ENCODE results near the gene BRSK2.
"Not testable (repeated sequence)": the region's sequence is repeated elsewhere in the genome, so short reads cannot be mapped to it uniquely, and the experiment has no call there.

Gene BRSK2

DNA sequence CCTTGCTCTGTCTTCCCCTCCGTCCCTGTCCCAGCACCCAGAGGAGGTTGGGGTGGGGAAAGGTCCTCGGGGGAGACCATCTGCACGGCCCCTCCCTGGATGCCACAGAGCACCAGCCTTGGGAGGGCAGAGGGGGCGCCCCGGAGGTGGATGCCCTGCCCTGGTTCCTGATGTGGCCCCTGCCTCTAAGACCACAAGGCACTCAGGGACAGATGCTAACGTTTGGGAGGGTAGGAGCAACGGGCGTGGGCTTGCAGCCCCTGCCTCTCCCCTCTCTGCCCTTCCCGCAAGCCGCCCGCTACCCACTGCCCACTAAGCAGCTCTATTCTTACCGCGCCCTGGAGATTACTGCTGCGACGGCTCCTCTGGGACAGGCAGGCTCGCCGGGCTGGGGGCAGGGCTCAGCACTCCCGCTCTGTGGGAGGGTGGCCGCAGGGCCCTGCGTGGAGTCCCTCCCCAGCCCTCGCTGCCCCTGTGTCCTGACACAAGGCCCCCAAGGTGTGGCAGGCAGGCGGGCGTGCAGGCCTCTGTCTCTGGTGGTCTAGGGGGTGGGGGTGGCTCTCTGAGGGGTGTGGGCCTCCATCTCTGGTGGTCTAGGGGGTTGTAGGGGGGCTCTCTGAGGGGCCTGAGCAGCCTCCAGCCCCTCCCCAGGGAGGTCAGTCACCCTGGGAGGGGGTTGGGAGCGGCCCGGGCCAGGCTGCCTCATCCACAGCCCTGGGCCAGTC lies 14.9 kb downstream of the BRSK2 start:
- H3K36me3 Mint-ChIP-seq, result no peaks in the 10 kb centered on the region
- H3K9me3 Mint-ChIP-seq, result no peaks in the 10 kb centered on the region
- H3K27ac Mint-ChIP-seq, result no peak overlapping the region
- peaks cover 54% of the 10 kb centered on the region for H3K27me3 Mint-ChIP-seq
- no peaks in the 10 kb centered on the region for H3K4me1 Mint-ChIP-seq
- no peak for ATAC-seq
- H3K4me3 Mint-ChIP-seq, result no peak overlapping the region

DNA sequence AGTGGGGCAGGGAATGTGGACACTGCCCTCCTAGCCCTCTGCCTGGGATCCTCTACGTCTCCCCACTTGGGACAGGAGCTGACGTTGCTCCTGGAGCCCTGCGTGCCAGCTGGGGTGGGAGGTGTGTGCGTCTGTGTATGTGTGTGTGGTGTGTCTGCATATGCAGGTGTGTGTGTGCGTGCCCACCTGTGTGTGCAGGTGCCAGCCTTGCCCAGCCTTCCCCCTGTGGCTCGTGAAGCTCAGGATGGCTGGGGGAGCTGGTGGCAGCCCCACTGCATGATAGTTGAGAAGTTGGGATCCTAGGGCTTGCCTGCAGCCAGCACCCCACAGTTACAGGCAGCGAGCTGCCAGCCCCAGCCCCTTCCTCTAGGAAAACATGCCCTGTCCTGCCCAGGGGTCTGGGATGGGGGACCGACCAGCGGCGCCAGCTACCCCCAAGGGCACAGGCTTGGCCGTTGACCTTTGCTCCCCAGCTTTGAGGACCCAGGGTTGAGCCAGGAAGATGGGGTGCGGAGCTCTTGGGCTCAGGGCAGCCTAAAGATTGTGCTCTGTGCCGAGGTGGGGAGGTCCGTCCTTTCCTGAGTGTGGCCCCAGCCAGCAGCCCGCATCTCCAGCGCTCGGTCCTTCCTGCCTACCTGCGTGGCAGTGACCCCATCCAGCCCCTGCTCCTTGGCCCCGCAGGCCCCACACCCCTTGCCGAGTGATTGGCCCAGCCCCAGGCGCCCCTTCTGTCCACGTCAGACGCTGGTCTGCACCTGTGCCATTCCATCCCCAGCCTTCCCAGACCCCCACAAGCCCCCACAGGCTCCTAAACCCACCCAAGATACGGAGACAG lies 15.7 kb downstream of the BRSK2 start:
- Mint-ChIP-seq H3K4me1 (no peaks in the 10 kb centered on the region), H3K36me3 (no peaks in the 10 kb centered on the region), H3K9me3 (no peaks in the 10 kb centered on the region)

DNA sequence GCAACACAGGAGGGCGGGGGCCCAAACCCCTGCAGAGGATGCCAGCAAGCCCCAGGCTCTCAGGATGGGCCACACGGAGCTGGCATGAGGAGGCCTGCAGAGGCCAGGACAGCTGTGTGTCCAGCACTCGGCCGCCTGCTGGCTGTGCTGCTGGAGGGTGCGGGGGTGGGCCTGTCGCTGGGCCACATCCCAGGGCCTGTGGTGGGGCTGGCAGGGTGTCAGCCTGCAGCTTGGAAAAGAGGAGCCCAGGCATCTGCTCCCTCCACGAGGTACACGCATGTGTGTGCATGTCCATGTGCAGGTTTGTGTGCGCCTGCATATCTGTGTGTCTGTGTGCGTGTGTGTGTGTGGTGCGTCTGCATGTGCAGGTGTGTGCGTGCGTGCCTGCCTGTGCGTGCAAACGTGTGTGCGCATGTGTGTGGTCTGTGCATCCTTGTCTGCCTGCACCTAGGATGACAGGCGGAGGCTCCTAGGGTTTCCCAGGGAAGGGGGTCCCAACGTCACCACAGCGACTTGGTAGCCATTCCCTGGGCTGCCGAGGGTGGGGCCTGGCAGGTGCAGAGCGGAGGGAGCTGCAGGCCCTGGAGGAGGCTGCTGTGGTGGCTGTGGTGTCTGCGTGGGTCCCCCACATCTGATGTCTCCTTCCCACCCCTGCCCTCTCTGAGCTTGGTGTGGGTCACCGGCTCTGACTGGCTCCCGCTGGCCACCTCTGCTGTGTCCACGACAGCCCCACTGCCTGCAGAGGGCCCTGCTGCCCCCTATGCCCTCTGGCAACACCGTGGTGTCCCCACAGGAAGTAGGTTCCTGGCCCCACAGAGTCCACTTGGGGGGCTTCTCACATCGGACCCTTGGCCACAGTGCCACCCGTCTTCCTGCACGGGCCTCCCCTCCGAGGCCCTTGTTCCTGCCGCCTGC lies 17.1 kb downstream of the BRSK2 start:
- Mint-ChIP-seq H3K4me3 (no peak overlapping the region), H3K9me3 (no peaks in the 10 kb centered on the region), H3K4me1 (no peaks in the 10 kb centered on the region), H3K27ac (no peak overlapping the region), H3K36me3 (no peaks in the 10 kb centered on the region), H3K27me3 (peaks cover 31% of the 10 kb centered on the region)
- ATAC-seq, result no peak

More for the DNA sequence above, 15.7 kb downstream of the BRSK2 start:
- Mint-ChIP-seq H3K27ac (no peak overlapping the region), H3K27me3 (peaks cover 46% of the 10 kb centered on the region), H3K4me3 (no peak overlapping the region)
- no peak for ATAC-seq

GRCh38 chr11:1407668-1408067 lies 17.9 kb downstream of the BRSK2 start:
- no peak for ATAC-seq
- H3K4me1 Mint-ChIP-seq, result no peaks in the 10 kb centered on the region
- no peak overlapping the region for H3K4me3 Mint-ChIP-seq
- peaks cover 30% of the 10 kb centered on the region for H3K27me3 Mint-ChIP-seq
- no peaks in the 10 kb centered on the region for H3K9me3 Mint-ChIP-seq
- no peak overlapping the region for H3K27ac Mint-ChIP-seq
- no peaks in the 10 kb centered on the region for H3K36me3 Mint-ChIP-seq

DNA sequence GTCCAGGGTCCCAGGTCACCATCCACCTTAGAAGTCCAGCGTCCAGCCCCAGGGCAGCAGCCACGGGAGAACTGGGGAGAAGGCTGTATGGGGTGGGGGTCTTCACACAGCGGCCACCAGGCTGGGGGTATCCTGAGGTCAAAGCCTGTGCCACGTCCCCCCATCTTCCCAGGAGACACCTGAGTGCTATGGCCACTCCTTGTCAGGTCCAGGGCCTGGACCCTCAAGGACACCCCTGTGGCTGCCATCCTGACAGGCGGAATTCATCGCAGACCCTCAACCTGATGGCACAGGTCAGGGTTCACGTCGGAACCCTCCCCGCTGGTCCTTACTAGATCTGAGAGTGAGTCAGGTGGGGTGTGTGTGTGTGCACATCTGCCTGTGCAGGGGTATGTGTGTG lies 18.6 kb downstream of the BRSK2 start:
- H3K27me3 Mint-ChIP-seq, result peaks cover 29% of the 10 kb centered on the region
- H3K4me1 Mint-ChIP-seq, result no peaks in the 10 kb centered on the region
- H3K4me3 Mint-ChIP-seq, result no peak overlapping the region
- H3K9me3 Mint-ChIP-seq, result no peaks in the 10 kb centered on the region
- no peaks in the 10 kb centered on the region for H3K36me3 Mint-ChIP-seq
- no peak for ATAC-seq
- no peak overlapping the region for H3K27ac Mint-ChIP-seq

DNA sequence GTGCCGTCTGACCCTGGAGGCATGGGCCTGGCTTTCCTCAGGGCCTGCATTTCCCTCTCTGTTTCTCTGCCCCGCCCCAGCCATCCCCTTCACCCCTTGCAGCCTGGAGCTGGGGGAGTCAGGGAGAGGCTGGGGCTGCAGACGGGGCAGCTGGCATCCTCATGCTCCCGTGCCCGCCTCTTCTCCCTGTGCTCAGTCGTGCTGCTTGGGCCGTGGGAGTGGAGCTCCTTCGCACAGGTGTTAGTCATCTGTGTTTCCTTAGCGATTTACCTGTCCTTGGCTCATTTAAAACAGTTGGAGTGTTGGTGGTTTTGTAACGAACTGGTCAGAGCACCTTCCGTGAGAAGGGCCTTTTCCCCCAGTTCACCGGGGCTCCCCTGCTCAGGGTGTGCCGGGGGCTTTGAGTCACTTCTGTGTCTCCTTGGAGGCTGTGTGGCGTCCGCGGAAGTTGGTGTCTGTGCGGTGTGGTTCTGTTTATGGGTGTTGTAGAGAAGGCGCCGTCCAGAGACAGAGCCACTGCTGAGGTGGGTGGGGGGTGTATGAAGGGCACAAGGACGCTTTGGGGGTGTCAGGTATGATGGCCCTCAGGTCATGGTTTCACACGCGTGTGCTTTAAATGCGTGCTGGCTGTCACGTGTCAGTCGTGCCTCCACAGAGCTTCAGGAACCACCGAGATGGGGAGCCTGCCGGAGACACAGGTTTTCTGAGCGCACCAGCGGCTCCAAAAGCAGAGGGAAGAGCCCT lies 19.5 kb downstream of the BRSK2 start:
- Mint-ChIP-seq H3K9me3 (no peaks in the 10 kb centered on the region), H3K36me3 (no peaks in the 10 kb centered on the region), H3K27me3 (peaks cover 20% of the 10 kb centered on the region), H3K4me3 (no peak overlapping the region), H3K4me1 (no peaks in the 10 kb centered on the region), H3K27ac (no peak overlapping the region)
- ATAC-seq, result no peak

- H3K27ac Mint-ChIP-seq, H3K4me3 Mint-ChIP-seq, H3K9me3 Mint-ChIP-seq, ATAC-seq, H3K4me1 Mint-ChIP-seq, H3K36me3 Mint-ChIP-seq: not testable (repeated sequence)
- H3K27me3 Mint-ChIP-seq, result peaks cover 15% of the 10 kb centered on the region
Measured at GRCh38 chr11:1409852-1410125, 20.1 kb downstream of the BRSK2 start.

- H3K4me1 Mint-ChIP-seq, result no peaks in the 10 kb centered on the region
- no peaks in the 10 kb centered on the region for H3K36me3 Mint-ChIP-seq
- no peak overlapping the region for H3K4me3 Mint-ChIP-seq
- H3K27ac Mint-ChIP-seq, result no peak overlapping the region
- ATAC-seq, result no peak
- no peaks in the 10 kb centered on the region for H3K9me3 Mint-ChIP-seq
- peaks cover 7% of the 10 kb centered on the region for H3K27me3 Mint-ChIP-seq
Measured at GRCh38 chr11:1410366-1411291, 20.9 kb downstream of the BRSK2 start.

DNA sequence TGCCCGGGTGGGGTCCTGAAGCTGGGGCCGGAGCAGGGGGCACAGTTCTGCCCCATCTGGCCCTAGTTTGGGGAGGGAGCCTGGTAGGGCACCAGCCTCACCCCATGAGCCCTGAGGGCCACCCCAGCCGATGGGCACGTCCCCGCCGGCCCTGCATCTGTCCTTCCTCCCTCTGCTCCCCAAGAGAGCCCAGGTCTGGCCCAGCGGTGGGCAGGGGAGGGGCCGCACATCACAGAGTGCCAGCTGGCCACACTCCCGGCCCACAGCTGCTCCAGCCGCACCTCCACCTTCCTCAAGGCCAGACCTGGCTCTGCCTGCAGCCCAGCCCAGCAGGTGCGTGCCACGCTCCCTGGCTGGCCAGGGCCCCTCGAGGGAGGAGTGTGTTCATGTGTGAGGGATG lies 21.6 kb downstream of the BRSK2 start:
- Mint-ChIP-seq H3K9me3 (no peaks in the 10 kb centered on the region), H3K36me3 (no peaks in the 10 kb centered on the region), H3K27me3 (peaks cover under 1% of the 10 kb centered on the region), H3K4me1 (no peaks in the 10 kb centered on the region), H3K4me3 (no peak overlapping the region), H3K27ac (no peak overlapping the region)
- no peak for ATAC-seq

- not testable (repeated sequence) for ATAC-seq, H3K9me3 Mint-ChIP-seq, H3K36me3 Mint-ChIP-seq, H3K27ac Mint-ChIP-seq, H3K4me3 Mint-ChIP-seq, H3K4me1 Mint-ChIP-seq, H3K27me3 Mint-ChIP-seq
Measured at GRCh38 chr11:1411739-1412138, 22.0 kb downstream of the BRSK2 start.

DNA sequence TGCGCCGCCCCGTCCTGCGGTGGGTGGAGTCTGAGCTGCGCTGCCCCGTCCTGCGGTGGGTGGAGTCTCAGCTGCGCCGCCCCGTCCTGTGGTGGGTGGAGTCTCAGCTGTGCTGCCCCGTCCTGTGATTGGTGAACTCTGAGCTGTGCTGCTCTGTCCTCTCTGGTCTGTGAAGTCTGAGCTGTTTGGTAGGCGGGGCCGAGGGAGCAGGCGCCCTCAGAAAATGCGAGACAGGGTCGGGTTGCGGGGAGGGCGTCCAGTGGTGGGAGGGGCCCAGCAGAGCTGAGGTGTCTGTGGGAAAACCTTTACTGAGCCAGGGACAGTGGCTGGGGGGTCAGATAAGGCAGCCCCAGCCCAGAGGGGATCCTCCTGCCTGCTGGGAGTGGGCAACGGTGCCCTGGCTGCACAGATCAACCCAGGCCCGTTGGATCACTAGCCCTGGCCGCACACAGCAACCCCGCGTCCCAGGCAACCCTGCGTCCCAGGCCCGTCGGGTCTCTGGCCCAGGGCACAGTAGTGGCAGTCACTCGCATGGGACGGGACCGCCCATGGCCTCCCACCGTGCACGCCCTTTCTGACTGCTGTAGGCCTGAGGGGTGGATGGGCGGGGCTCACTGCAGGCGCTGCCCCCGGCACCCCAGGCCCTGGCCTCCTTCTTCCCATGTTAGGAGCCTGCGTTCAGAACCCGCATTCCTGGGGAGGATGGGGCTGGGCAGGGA lies 22.8 kb downstream of the BRSK2 start:
- Mint-ChIP-seq H3K36me3 (no peaks in the 10 kb centered on the region), H3K4me1 (no peaks in the 10 kb centered on the region), H3K4me3 (no peak overlapping the region), H3K9me3 (peaks cover 4% of the 10 kb centered on the region), H3K27ac (no peak overlapping the region), H3K27me3 (no peaks in the 10 kb centered on the region)
- ATAC-seq, result peak; percentile 48

DNA sequence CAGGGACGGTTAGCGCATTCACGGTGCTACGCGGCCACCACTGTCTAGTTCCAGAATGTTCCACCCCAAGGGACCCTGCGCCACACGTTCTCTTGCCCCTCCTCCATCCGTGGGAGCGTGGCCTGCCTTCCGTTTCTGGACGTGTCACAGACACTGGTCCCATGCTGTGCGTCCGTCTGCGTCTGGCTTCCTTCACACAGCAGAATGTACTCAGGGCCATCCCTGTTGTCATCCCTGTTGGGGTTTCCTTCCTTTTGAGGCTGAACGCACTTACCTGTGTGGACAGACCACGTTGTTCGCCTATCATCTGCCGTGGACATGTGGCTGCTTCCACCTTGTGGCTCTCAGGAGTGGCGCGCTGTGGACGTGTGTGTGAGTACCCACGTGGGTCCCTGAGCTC lies 24.9 kb downstream of the BRSK2 start:
- Mint-ChIP-seq H3K27ac (no peak overlapping the region), H3K27me3 (no peaks in the 10 kb centered on the region), H3K4me1 (no peaks in the 10 kb centered on the region), H3K36me3 (no peaks in the 10 kb centered on the region), H3K9me3 (peaks cover 8% of the 10 kb centered on the region), H3K4me3 (no peak overlapping the region)
- ATAC-seq, result no peak

- Mint-ChIP-seq H3K4me1 (no peaks in the 10 kb centered on the region), H3K9me3 (peaks cover 10% of the 10 kb centered on the region), H3K36me3 (no peaks in the 10 kb centered on the region), H3K27me3 (no peaks in the 10 kb centered on the region), H3K27ac (no peak overlapping the region), H3K4me3 (no peak overlapping the region)
- no peak for ATAC-seq
Measured at GRCh38 chr11:1415631-1416030, 25.9 kb downstream of the BRSK2 start.
